Activated T-cell treated with anti-CD3 and anti-CD28 coated beads for 1 hour (primary cell): Measurements from ENCODE around the gene PPP6R3.

Experiments used
- DNase-seq: peaks from one replicate; pipeline ENCODE4 v3.0.0-alpha.2; 2020; ENCODE audit warnings: low read depth

The PPP6R3 gene

GRCh38 chr11:68497761-68498160 is 37.2 kb downstream of the PPP6R3 start:
- no peak for DNase-seq

GRCh38 chr11:68498321-68498720 is 37.8 kb downstream of the PPP6R3 start:
- DNase-seq = no peak

GRCh38 chr11:68498903-68499883 is 38.6 kb downstream of the PPP6R3 start:
- no peak for DNase-seq

- DNase-seq = no peak
These were observed 39.7 kb downstream of the PPP6R3 start for GRCh38 chr11:68500206-68500605.

- DNase-seq = no peak
These were observed 41.3 kb downstream of the PPP6R3 start for GRCh38 chr11:68501813-68502212.

GRCh38 chr11:68503251-68503687 is 42.7 kb downstream of the PPP6R3 start:
- DNase-seq = no peak

GRCh38 chr11:68503792-68504191 is 43.2 kb downstream of the PPP6R3 start:
- no peak for DNase-seq

GRCh38 chr11:68504432-68505066 is 44.0 kb downstream of the PPP6R3 start:
- no peak for DNase-seq

GRCh38 chr11:68505596-68505995 is 45.0 kb downstream of the PPP6R3 start:
- no peak for DNase-seq

GRCh38 chr11:68506908-68507307 is 46.4 kb downstream of the PPP6R3 start:
- DNase-seq = no peak

- DNase-seq = no peak
These were observed 47.9 kb downstream of the PPP6R3 start for GRCh38 chr11:68508425-68508824.

GRCh38 chr11:68509066-68509465 is 48.5 kb downstream of the PPP6R3 start:
- DNase-seq = no peak

GRCh38 chr11:68513930-68514487 is 53.5 kb downstream of the PPP6R3 start:
- no peak for DNase-seq

- no peak for DNase-seq
These were observed 56.7 kb downstream of the PPP6R3 start for GRCh38 chr11:68517121-68517741.

GRCh38 chr11:68518191-68518590 is 57.6 kb downstream of the PPP6R3 start:
- no peak for DNase-seq

- DNase-seq = no peak
These were observed 61.6 kb downstream of the PPP6R3 start for GRCh38 chr11:68521969-68522652.

GRCh38 chr11:68523033-68523432 is 62.5 kb downstream of the PPP6R3 start:
- DNase-seq = no peak

- no peak for DNase-seq
These were observed 63.2 kb downstream of the PPP6R3 start for GRCh38 chr11:68523743-68524142.

GRCh38 chr11:68524213-68524612 is 63.7 kb downstream of the PPP6R3 start:
- DNase-seq = no peak

GRCh38 chr11:68524681-68525080 is 64.1 kb downstream of the PPP6R3 start:
- no peak for DNase-seq

- DNase-seq = no peak
These were observed 64.8 kb downstream of the PPP6R3 start for GRCh38 chr11:68525336-68525735.

GRCh38 chr11:68525930-68526329 is 65.4 kb downstream of the PPP6R3 start:
- no peak for DNase-seq
